Stimulated activated CD4-positive, alpha-beta T cell treated with anti-CD3 and anti-CD28 coated beads, TNF-alpha, amount 100 ng/mL, for 1 hour (primary cell): ENCODE data around the gene RIMKLA.

Experiments
- DNase-seq, 3 donors: peaks; one replicate each; pipeline ENCODE4 v3.0.0-alpha.2; 2020; ENCODE audit warnings: low read depth in 3 of 3, low spot score in 1 of 3

The RIMKLA gene

GRCh38 chr1:42424201-42424600 is 43.6 kb downstream of the RIMKLA start:
- no peak for DNase-seq

DNA sequence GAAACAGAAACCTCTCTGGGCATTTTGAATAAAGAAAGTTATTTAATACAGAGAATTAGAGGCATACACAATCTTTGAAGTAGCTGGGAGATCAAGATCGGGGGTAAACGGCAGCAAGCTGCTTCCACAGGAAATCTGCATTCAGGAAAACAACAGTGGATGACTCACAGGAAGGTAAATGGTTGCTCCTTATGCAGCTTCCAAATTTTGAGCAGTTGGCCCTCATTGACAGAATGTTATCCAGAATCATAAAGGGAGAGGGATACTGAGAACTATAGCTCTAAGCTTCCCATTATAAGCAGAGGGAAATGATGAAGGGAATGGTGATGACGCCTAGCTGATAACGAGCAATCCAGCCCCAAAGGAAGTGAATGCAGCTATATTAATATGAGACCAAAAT is 46.6 kb downstream of the RIMKLA start:
- DNase-seq: no peak

GRCh38 chr1:42429603-42430002 is 49.0 kb downstream of the RIMKLA start:
- DNase-seq: no peak

GRCh38 chr1:42430286-42431135 is 49.9 kb downstream of the RIMKLA start:
- no peak for DNase-seq

DNA sequence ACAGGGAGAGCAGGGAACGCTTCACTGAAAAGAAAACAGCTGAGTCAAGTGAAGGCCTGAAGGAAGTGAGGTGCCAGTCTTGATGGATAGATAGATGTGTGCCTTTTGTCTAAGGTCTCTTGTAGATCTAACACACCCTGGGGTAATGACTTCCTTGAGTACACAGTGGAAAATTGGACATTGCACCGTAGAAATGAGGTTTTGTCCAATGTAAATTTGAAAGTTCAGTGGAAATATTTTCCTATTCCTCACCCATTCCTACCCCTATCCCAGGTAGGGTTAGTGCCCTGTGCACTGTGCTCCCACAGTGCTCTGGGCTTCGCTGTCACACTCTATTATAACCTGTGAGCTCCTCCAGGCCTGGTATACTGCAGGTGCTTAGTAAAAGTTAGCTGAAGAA is 50.9 kb downstream of the RIMKLA start:
- no peak for DNase-seq

DNA sequence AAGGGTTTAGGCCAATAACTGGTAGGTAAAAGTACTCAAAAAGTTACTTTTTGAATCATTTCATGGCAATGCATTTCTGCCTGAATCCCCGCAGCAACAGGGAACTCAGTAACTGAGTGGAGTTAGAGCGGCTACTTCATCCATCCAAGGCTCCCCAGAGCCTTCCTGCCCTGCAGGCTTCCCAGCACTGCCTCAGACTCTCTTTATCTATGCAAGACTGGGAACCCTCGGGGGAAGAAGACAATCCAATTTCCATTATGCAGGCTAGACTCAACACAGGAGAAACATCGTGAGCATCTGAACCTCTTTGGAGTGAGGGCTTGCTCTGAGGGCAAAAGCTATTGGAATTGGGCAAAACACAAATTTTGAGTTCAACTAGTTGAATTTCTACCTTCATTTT is 52.1 kb downstream of the RIMKLA start:
- no peak for DNase-seq

DNA sequence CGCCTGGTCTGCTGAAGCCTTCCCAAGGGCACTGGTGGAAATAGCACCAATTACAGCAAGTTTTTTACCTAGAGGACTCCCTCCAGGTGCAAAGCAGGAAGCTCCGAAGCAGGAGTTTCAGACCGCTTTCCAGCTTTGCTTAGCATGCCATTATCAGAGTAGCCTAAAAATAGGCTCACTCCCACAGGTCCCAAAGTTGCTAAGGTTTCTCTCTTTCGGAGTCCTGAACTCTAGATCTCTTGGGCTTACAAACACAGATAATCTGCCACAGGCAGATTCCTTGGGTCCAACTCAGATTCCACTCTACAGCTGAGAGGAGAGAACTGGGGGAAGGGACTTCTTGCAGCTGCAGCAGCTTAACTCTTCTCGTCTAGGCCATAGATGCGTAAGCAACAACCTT is 52.8 kb downstream of the RIMKLA start:
- no peak for DNase-seq

- DNase-seq: no peak
These were observed 53.7 kb downstream of the RIMKLA start for GRCh38 chr1:42434340-42434739.

DNA sequence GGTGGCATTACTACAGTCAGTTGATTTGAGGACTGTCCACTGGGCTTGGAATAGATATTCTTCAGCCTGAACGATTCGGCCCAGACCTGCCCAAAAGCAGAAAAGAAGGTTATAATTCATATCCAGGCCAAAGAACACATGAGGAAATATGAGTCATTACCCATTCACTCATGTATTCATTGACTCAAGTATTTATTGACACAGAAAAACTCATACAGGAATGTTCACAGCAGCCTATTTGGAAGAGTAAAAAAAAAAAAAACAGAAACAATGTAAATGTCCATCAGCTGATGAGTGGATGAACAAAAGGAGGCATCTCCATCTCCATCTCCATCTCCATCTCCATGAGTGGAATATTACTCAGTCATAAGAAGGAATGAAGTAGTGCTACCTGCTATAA is 59.3 kb downstream of the RIMKLA start:
- DNase-seq: no peak

DNA sequence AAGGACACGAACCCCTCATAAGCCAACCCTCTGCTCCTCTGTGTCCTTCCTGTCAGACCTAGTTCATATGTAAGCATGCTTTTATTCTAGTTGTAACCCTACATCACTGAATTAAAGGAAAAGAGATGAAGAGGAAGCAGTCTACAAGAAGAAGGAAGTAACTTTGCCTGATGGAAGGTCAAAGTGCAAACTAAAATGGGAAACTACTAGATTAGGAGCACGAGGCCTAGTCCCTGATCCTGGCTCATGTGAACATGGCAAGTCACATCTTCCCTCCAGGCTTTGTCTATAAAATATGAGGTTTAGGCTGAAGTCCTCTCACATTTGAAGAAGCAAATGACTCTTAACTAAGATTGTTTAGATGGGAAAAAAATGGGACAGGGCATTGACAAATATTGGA is 62.1 kb downstream of the RIMKLA start:
- DNase-seq: no peak

DNA sequence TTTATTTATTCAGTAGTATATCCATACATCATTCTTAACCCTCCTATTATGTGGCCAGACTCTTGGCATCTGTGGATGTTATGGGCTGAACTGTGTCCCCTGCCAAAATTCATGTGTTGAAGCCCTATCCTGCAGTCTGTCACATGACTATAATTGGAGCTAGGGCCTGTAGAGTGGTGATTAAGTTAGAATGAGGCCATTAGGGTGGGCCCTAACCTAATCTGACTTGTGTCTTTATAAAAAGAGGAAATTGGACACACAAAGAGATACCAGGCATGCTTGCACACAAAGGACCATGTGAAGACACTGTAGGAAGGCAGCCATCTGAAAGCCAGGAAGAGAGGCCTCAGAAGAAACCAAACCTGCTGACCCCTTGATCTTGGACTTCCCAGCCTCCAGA is 68.7 kb downstream of the RIMKLA start:
- DNase-seq: no peak

DNA sequence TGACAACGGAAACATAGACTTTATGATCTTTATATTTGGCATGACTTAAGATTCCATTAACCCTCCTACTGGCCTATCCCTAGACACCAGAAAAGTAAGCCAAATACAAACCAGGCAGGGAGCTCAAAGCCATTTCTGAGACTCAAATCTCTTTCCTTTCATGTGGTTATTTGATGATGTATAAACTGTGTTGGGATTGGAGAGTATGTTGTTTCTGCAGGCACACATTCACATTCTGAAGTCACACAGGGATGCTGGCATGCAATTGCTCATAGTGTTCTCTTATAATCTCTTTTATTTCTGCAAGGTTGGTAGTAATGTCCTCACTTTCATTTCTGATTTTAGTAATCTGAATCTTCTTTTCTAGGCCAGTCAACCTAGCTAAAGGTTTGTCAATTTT is 69.5 kb downstream of the RIMKLA start:
- no peak for DNase-seq

GRCh38 chr1:42453386-42453785 is 72.8 kb downstream of the RIMKLA start:
- DNase-seq: no peak

- DNase-seq: no peak
These were observed 73.8 kb downstream of the RIMKLA start for GRCh38 chr1:42454403-42454802.

DNA sequence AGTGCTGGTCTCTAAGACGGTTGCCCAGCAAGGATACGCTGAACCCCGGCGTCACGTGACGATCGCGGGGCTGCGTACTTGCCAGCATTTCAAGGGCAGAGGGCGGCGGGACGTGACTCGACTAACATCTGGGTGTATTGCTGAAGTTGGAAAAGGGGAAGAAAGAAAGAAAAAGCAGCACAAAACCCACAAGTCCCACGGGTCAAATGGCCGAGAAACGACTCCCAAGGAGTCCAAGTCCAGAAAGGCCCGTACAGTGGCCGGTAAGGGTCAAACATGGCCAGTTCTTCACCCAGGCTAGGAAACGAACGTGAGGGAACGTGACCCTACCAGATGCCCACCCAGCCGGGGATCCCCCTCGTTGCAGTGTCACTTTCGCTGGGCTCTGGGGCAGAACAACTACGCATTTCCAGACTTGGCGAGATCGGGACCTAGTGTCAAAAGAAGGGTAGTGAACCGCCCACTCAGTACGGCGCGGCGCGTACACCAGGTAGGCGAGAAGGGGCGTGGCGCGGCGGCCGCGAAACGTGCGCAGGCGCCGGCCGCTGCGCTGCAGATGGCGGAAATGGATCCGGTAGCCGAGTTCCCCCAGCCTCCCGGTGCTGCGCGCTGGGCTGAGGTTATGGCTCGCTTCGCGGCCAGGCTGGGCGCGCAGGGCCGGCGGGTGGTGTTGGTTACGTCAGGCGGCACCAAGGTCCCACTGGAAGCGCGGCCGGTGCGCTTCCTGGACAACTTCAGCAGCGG is 75.6 kb downstream of the RIMKLA start, which contains the start of the genes PPCS and ZMYND12:
PPCS (plus strand) TSS at position 534 of the 744 bp plus-strand sequence; CDS start at position 557, 23 bp downstream.
ZMYND12 (minus strand) TSS at position 13 of the 744 bp plus-strand sequence. CDS start 25 bp downstream, outside the sequence.
- DNase-seq: peak; percentile 69 to 88 (median 79)

DNA sequence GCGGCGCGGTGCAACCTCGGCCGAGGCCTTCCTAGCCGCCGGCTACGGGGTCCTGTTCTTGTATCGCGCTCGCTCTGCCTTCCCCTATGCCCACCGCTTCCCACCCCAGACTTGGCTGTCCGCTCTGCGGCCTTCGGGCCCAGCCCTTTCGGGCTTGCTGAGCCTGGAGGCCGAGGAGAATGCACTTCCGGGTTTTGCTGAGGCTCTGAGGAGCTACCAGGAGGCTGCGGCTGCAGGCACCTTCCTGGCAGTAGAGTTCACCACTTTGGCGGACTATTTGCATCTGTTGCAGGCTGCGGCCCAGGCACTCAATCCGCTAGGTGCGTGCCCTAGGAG is 76.1 kb downstream of the RIMKLA start:
- DNase-seq: peak in 2 of 3 donors; percentile 15 to 21

GRCh38 chr1:42461196-42461595 is 80.6 kb downstream of the RIMKLA start:
- DNase-seq: no peak

- peak; percentile 81 to 92 (median 89) for DNase-seq
These were observed 82.5 kb downstream of the RIMKLA start, which contains the start of gene CCDC30 for GRCh38 chr1:42462828-42463763. TSS of gene CCDC30 (plus strand) at chr1:42463286. CDS start at chr1:42480552, 17,266 bp downstream.

GRCh38 chr1:42463921-42464320 is 83.3 kb downstream of the RIMKLA start:
- DNase-seq: no peak

- no peak for DNase-seq
These were observed 85.4 kb downstream of the RIMKLA start for GRCh38 chr1:42466030-42466429.

- DNase-seq: no peak
These were observed 89.1 kb downstream of the RIMKLA start for GRCh38 chr1:42469727-42470126.
